Measurements from ENCODE around the gene TRERF1. TPM values are rescaled to one million over a fixed set of nuclear protein-coding genes. Genes with fewer than 3 reads are reported as not detected.

TRERF1 gene
- total RNA-seq, 1 donor: 6.5 TPM

DNA sequence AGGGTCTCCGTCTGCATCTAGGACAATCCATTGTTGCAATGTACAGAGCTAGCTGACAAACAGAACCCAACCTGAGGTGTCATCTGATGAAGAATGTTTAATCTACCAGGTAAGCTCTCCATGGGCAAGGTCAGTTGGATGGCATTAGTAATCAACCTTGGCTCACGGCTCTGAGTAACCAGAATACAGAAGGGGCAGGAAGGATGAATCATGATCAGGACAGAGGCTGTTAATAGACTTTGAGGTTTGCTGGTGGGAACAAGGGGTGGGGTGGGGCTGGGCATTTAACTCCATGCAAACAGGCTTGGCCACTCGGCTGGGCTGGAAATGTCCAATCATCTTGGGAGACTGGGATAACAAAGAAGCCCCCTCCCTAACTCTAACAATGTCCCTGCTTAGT is 157.0 kb downstream of the TRERF1 start:
- no peak for TF ChIP-seq CTCF (IDR thresholded peaks at IDR 0.05; ENCODE audit: insufficient read depth, low read depth, low read length)
- DNase-seq (ENCODE audit: low read depth): peak; percentile 64
- H3K4me3 ChIP-seq (ENCODE audit: low read depth, low read length): no peak overlapping the region

- peak; percentile 55 for DNase-seq (ENCODE audit: low read depth)
- no peak for TF ChIP-seq CTCF (IDR thresholded peaks at IDR 0.05; ENCODE audit: insufficient read depth, low read depth, low read length)
- no peak overlapping the region for H3K4me3 ChIP-seq (ENCODE audit: low read depth, low read length)
Observed at GRCh38 chr6:42293386-42293977, 158.2 kb downstream of the TRERF1 start.

DNA sequence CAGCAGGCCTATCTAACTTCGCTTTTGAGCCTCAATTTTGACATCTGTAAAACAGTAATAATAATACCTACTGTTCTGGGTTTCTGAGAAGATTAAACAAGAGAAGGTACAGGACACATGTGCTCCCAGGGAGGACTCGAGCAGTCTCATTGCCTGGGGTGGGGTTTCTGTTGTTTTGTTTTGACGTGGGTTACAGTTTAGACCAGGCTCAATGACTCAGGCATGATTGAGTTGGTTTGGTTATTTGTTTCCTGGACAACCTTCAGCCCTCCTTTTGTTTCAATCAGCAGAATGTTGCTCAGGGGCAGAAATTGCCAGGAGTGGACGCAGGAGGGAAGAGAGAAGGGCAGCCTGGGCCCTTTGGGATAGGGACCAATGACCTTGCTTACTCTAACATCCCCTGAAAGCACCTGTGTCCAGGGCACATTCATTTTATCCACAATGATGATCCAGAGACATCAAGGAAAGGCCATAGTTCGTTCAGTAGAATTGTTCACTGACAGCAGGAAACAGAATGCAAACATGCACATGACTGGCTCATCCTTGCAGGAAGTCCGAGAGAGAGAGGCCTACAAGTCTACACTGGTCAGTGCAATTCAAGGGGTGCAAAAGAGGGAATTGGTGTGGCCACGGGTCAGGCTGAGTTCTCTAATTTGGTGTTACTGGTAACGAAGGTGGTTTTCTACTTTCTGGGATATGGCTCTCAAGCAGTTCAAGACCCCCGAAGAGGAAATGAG is 159.6 kb downstream of the TRERF1 start:
- TF ChIP-seq CTCF (IDR thresholded peaks at IDR 0.05; ENCODE audit: insufficient read depth, low read depth, low read length): no peak
- H3K4me3 ChIP-seq (ENCODE audit: low read depth, low read length): no peak overlapping the region
- peak; percentile 63 for DNase-seq (ENCODE audit: low read depth)

- no peak for DNase-seq (ENCODE audit: low read depth)
- no peak for TF ChIP-seq CTCF (IDR thresholded peaks at IDR 0.05; ENCODE audit: insufficient read depth, low read depth, low read length)
- H3K4me3 ChIP-seq (ENCODE audit: low read depth, low read length): no peak overlapping the region
Observed at GRCh38 chr6:42287756-42288155, 164.0 kb downstream of the TRERF1 start.

DNA sequence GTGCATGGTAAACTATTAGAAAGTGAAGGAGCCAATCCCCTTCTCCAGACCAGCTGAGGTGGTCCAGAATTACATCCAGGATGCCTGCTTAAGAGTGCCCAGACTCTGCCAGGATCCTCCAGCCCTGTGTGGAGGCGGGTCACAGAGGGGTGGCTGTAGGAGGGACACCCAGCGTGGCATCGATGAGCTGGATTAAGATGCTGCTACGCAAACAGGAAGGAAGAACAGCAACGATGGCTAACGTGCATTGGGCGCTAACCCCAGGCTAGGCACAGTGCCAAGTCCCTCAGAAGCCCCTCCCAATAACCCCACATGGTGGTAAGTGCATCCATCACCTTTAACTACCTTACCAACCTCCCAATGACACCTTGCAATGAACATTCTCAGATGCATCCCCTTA is 170.2 kb downstream of the TRERF1 start:
- no peak overlapping the region for H3K4me3 ChIP-seq (ENCODE audit: low read depth, low read length)
- DNase-seq (ENCODE audit: low read depth): no peak
- TF ChIP-seq CTCF (IDR thresholded peaks at IDR 0.05; ENCODE audit: insufficient read depth, low read depth, low read length): no peak

DNA sequence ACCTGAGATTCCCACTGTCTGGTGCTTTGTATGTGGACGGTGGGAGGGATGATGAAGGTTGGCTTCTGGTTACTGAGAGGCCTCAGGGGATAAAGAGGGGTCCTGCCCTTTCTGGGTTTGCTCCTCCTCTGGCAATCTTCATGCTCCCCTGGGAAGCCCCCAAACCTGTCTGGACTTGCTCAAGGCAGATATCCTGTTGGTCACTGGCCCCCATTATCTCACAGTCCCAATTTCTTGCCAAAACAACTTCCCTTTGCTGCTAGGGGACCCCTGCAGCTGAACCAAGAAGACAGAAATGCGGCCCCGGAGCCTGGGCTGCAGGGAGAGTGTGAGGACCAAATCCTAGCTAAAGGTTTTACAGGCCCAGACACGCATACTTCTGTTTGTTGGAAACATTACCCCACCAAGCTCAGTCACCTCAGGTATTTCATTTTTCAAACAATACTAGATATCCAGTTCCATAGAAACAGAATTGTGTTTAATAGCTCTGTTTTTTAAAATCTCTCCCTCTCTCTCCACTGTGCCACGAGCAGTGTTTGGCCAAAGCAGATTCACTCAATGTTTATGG is 170.7 kb downstream of the TRERF1 start:
- no peak for DNase-seq (ENCODE audit: low read depth)
- no peak for TF ChIP-seq CTCF (IDR thresholded peaks at IDR 0.05; ENCODE audit: insufficient read depth, low read depth, low read length)
- no peak overlapping the region for H3K4me3 ChIP-seq (ENCODE audit: low read depth, low read length)
